ENCODE measurements around the gene NCKAP1. TPM values are rescaled to one million over a fixed set of nuclear protein-coding genes. Genes with fewer than 3 reads are reported as not detected.

The NCKAP1 gene
- total RNA-seq, 1 donor: 167 TPM

DNA sequence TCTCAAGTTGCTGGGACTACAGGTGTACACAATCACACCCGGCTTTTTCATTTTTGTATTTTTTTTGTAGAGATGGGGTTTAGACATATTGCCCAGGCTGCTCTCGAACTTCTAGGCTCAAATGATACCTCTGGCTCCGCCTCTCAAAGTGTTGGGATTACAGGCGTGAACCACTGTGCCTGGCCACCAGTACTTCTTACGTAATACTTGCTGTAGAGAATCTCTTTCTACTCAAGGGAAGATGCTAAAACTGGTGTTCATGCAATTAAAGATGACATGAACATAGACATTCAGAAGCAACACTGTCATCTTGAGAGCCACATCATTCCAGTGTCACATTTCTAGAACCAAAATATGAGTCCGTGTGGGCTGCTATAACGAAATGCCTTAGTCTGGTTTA lies 118.2 kb downstream of the NCKAP1 start:
- H3K4me3 ChIP-seq (ENCODE audit: low read depth, low read length): no peak overlapping the region
- TF ChIP-seq, protein P1, sequence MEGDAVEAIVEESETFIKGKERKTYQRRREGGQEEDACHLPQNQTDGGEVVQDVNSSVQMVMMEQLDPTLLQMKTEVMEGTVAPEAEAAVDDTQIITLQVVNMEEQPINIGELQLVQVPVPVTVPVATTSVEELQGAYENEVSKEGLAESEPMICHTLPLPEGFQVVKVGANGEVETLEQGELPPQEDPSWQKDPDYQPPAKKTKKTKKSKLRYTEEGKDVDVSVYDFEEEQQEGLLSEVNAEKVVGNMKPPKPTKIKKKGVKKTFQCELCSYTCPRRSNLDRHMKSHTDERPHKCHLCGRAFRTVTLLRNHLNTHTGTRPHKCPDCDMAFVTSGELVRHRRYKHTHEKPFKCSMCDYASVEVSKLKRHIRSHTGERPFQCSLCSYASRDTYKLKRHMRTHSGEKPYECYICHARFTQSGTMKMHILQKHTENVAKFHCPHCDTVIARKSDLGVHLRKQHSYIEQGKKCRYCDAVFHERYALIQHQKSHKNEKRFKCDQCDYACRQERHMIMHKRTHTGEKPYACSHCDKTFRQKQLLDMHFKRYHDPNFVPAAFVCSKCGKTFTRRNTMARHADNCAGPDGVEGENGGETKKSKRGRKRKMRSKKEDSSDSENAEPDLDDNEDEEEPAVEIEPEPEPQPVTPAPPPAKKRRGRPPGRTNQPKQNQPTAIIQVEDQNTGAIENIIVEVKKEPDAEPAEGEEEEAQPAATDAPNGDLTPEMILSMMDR (IDR thresholded peaks at IDR 0.05; ENCODE audit: insufficient read depth, low read length): no peak
- DNase-seq (ENCODE audit: low read depth): no peak

GRCh38 chr2:182918961-182919652 lies 119.2 kb downstream of the NCKAP1 start:
- no peak overlapping the region for H3K4me3 ChIP-seq (ENCODE audit: low read depth, low read length)
- no peak for DNase-seq (ENCODE audit: low read depth)
- TF ChIP-seq, protein P1 (IDR thresholded peaks at IDR 0.05; ENCODE audit: insufficient read depth, low read length): no peak

- DNase-seq (ENCODE audit: low read depth): no peak
- TF ChIP-seq, protein P1 (IDR thresholded peaks at IDR 0.05; ENCODE audit: insufficient read depth, low read length): no peak
- H3K4me3 ChIP-seq (ENCODE audit: low read depth, low read length): no peak overlapping the region
Observed at GRCh38 chr2:182917924-182918323, 120.3 kb downstream of the NCKAP1 start.

- no peak overlapping the region for H3K4me3 ChIP-seq (ENCODE audit: low read depth, low read length)
- DNase-seq (ENCODE audit: low read depth): no peak
- TF ChIP-seq, protein P1 (IDR thresholded peaks at IDR 0.05; ENCODE audit: insufficient read depth, low read length): no peak
Observed at GRCh38 chr2:182916417-182916816, 121.8 kb downstream of the NCKAP1 start.

DNA sequence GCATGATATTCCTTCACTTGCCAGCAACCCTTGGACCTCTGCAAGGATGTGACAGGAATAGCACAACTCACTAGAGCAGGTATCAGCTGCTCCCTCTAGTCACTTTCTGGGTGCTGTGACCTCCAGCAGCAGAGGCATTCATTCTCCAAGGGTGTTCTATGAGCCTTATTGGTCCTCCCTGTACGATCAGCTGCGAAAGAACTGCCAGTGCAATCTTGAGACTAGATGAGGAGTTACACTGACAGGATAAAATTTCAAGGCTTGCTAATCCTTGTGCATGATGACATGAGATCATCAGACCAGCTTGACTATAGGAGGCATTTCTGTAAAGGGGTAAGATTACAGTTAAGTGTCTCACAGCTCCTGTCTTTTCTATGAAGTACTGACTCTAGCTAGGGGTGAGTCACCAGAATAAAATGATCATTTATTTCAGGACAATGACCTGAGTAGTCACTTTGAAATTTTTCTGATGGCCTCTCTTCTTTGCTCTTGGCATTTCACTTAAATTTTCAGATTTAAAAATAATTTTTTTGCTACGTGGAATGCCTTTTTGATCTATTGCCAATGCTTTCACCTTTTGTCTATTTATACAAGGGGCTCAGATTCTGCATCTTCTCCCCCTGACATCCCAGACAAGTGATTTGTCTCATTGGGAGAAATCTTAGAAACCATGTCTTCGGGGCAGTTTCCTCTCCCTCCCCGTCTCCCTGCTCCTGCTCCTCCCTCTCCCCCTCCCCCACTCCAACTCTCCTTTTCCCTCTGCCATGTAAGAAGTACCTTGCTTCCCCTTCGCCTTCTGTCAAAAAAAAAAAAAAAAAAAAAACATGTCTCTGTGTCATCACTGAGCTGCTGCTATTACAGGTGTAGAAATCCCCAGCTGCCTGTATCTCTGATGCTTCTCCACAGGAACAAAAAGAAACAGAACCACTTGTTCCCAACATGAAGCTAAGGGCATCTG lies 122.6 kb downstream of the NCKAP1 start:
- DNase-seq (ENCODE audit: low read depth): peak; percentile 47
- H3K4me3 ChIP-seq (ENCODE audit: low read depth, low read length): no peak overlapping the region
- TF ChIP-seq, protein P1 (IDR thresholded peaks at IDR 0.05; ENCODE audit: insufficient read depth, low read length): no peak

GRCh38 chr2:182914852-182915251 lies 123.4 kb downstream of the NCKAP1 start:
- H3K4me3 ChIP-seq (ENCODE audit: low read depth, low read length): no peak overlapping the region
- DNase-seq (ENCODE audit: low read depth): no peak
- TF ChIP-seq, protein P1 (IDR thresholded peaks at IDR 0.05; ENCODE audit: insufficient read depth, low read length): no peak
